Hepatocyte (in vitro differentiated cells): ENCODE data around the gene SNRPB.

Source experiments
- CTCF ChIP-seq: fragments of 200-600 bp; sonication (generic); IDR thresholded peaks from 2 replicates; pipeline ENCODE4 v1.5.1; 2016; ENCODE audit warnings: antibody characterized with exemption, mild to moderate bottlenecking; ENCODE audit not compliant: poor library complexity
- EZH2phosphoT487 ChIP-seq: fragments of 200-600 bp; sonication (generic); IDR thresholded peaks from one replicate; pipeline ENCODE4 v1.6.1; 2018; ENCODE audit warnings: antibody characterized with exemption, mild to moderate bottlenecking, low read depth, moderate library complexity; ENCODE audit not compliant: unreplicated experiment, severe bottlenecking

GRCh38 chr20:2470423-2471193 is at the start of gene SNRPB:
- no peak for TF ChIP-seq CTCF
- no peak for TF ChIP-seq EZH2phosphoT487
